ENCODE data around the gene JAM3. TPM values are rescaled to one million over a fixed set of nuclear protein-coding genes. Genes with fewer than 3 reads are reported as not detected.
"Not testable (repeated sequence)": the region's sequence is repeated elsewhere in the genome, so short reads cannot be mapped to it uniquely, and the experiment has no call there.

JAM3 gene
- total RNA-seq, 1 experiment from 2014 or later = 32.9 TPM

GRCh38 chr11:134079317-134079716, 10.4 kb downstream of the JAM3 start:
- no peak overlapping the region for H3K4me3 Mint-ChIP-seq
- TF ChIP-seq SP1 (CRISPR knock-in tag; conservative IDR thresholded peaks at IDR 0.05) (no peak), ZSCAN18 (CRISPR knock-in tag; IDR thresholded peaks at IDR 0.05) (no peak), E2F1 (CRISPR knock-in tag; IDR thresholded peaks at IDR 0.05) (no peak), ZNF396 (CRISPR knock-in tag; IDR thresholded peaks at IDR 0.05; ENCODE audit: borderline replicate concordance) (no peak), RORB (CRISPR knock-in tag; IDR thresholded peaks at IDR 0.05) (no peak), ZNF232 (CRISPR knock-in tag; IDR thresholded peaks at IDR 0.05) (no peak), ZBTB21 (CRISPR knock-in tag; IDR thresholded peaks at IDR 0.05; ENCODE audit: borderline replicate concordance) (no peak), ZNF671 (CRISPR knock-in tag; IDR thresholded peaks at IDR 0.05) (no peak), NR2C2 (CRISPR knock-in tag; IDR thresholded peaks at IDR 0.05) (no peak), ZNF423 (CRISPR knock-in tag; IDR thresholded peaks at IDR 0.05) (no peak), ATF6 (CRISPR knock-in tag; IDR thresholded peaks at IDR 0.05) (no peak), NFATC4 (CRISPR knock-in tag; IDR thresholded peaks at IDR 0.05) (no peak), HMGA2 (CRISPR knock-in tag; IDR thresholded peaks at IDR 0.05) (no peak), ZNF425 (CRISPR knock-in tag; conservative IDR thresholded peaks at IDR 0.05) (no peak)
- TF ChIP-seq, protein P1, sequence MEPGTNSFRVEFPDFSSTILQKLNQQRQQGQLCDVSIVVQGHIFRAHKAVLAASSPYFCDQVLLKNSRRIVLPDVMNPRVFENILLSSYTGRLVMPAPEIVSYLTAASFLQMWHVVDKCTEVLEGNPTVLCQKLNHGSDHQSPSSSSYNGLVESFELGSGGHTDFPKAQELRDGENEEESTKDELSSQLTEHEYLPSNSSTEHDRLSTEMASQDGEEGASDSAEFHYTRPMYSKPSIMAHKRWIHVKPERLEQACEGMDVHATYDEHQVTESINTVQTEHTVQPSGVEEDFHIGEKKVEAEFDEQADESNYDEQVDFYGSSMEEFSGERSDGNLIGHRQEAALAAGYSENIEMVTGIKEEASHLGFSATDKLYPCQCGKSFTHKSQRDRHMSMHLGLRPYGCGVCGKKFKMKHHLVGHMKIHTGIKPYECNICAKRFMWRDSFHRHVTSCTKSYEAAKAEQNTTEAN (CRISPR knock-in tag; IDR thresholded peaks at IDR 0.05) = no peak
- TF ChIP-seq, protein P2, sequence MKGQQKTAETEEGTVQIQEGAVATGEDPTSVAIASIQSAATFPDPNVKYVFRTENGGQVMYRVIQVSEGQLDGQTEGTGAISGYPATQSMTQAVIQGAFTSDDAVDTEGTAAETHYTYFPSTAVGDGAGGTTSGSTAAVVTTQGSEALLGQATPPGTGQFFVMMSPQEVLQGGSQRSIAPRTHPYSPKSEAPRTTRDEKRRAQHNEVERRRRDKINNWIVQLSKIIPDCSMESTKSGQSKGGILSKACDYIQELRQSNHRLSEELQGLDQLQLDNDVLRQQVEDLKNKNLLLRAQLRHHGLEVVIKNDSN (CRISPR knock-in tag; IDR thresholded peaks at IDR 0.05) = no peak
- POLR2A ChIA-PET = interaction anchor here (0.6 to 1.4 kb wide), 3 partner anchors 10 to 38 kb away, joined by 3 to 4 read pairs (median 3); partner anchors contain the start of gene JAM3
- peaks cover 34% of the 10 kb centered on the region for H3K36me3 Mint-ChIP-seq
- CTCF ChIA-PET = interaction anchor here (1.2 kb wide), 1 partner anchor 19 kb away, joined by 3 read pairs; no protein-coding TSS in a partner anchor
- H3K9me3 Mint-ChIP-seq = peaks cover 36% of the 10 kb centered on the region
- no peak overlapping the region for H3K27ac Mint-ChIP-seq
- ATAC-seq (no peak), DNase-seq (ENCODE audit: low spot score) (no peak)
- no peaks in the 10 kb centered on the region; the same call in 1 of the 2 replicates for H3K27me3 Mint-ChIP-seq (ENCODE audit: low read depth)
- H3K4me1 Mint-ChIP-seq = peaks cover 15% of the 10 kb centered on the region

DNA sequence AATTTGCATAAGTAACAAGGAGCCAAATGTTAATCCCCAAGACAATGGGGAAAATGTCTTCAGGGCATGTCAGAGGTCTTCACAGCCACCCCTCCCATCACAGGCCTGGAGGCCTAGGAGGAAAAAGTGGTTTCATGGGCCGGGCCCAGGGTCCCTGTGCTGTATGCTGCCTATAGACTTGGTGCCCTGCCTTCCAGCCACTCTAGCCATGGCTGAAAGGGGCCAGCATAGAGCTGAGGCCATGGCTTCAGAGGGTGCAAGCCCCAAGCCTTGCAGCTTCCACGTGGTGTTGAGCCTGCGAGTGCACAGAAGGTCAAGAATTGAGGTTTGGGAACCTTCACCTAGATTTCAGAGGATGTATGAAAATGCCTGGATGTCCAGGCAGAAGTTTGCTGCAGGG, 12.4 kb downstream of the JAM3 start:
- Mint-ChIP-seq H3K9me3 (peaks cover 36% of the 10 kb centered on the region), H3K4me1 (peaks cover 21% of the 10 kb centered on the region), H3K36me3 (peaks cover 34% of the 10 kb centered on the region)
- ATAC-seq; H3K27ac Mint-ChIP-seq; DNase-seq (ENCODE audit: low spot score); POLR2A ChIA-PET; H3K4me3 Mint-ChIP-seq; H3K27me3 Mint-ChIP-seq (ENCODE audit: low read depth): not testable (repeated sequence)
- CTCF ChIA-PET = interaction anchor here (0.9 kb wide), 1 partner anchor 9 kb away, joined by 5 read pairs; no protein-coding TSS in a partner anchor

All from WTC11 (cell line).